Measurements from ENCODE around the gene PTPRH.
"Not testable (repeated sequence)": the region's sequence is repeated elsewhere in the genome, so short reads cannot be mapped to it uniquely, and the experiment has no call there.

Gene PTPRH

GRCh38 chr19:55158848-55159749 is 50.2 kb downstream of the PTPRH start:
- no peak for DNase-seq (ENCODE audit: low read depth in 3 of 3)

- DNase-seq (ENCODE audit: low read depth in 3 of 3), result no peak
Measured at GRCh38 chr19:55158423-55158822, 50.9 kb downstream of the PTPRH start.

GRCh38 chr19:55157064-55157908 is 52.0 kb downstream of the PTPRH start, which contains the start of gene TNNI3:
Gene TNNI3 (minus strand): TSS chr19:55157732. CDS start chr19:55157589, 143 bp downstream.
- DNase-seq (ENCODE audit: low read depth in 3 of 3), result no peak

GRCh38 chr19:55156202-55157063 is 52.9 kb downstream of the PTPRH start:
- peak in 1 of 3 experiments; percentile 15 for DNase-seq (ENCODE audit: low read depth in 3 of 3)

- not testable (repeated sequence) for DNase-seq (ENCODE audit: low read depth in 3 of 3)
Measured at GRCh38 chr19:55155784-55156183, 53.5 kb downstream of the PTPRH start.

GRCh38 chr19:55153652-55154264 is 55.5 kb downstream of the PTPRH start:
- DNase-seq (ENCODE audit: low read depth in 3 of 3), result no peak

GRCh38 chr19:55152017-55152416 is 57.3 kb downstream of the PTPRH start:
- no peak for DNase-seq (ENCODE audit: low read depth in 3 of 3)

GRCh38 chr19:55149078-55150003 is 60.0 kb downstream of the PTPRH start, which contains the start of gene TNNT1:
Gene TNNT1 (minus strand): TSS chr19:55149206. CDS start chr19:55147157, 2,049 bp downstream.
- DNase-seq (ENCODE audit: low read depth in 3 of 3), result no peak

- no peak for DNase-seq (ENCODE audit: low read depth in 3 of 3)
Measured at GRCh38 chr19:55147545-55148251, 61.6 kb downstream of the PTPRH start.

- no peak for DNase-seq (ENCODE audit: low read depth in 3 of 3)
Measured at GRCh38 chr19:55146705-55147273, 62.5 kb downstream of the PTPRH start.

GRCh38 chr19:55146078-55146704 is 63.1 kb downstream of the PTPRH start:
- DNase-seq (ENCODE audit: low read depth in 3 of 3), result no peak

- no peak for DNase-seq (ENCODE audit: low read depth in 3 of 3)
Measured at GRCh38 chr19:55145232-55145631, 64.1 kb downstream of the PTPRH start.

- DNase-seq (ENCODE audit: low read depth in 3 of 3), result no peak
Measured at GRCh38 chr19:55141696-55142095, 67.6 kb downstream of the PTPRH start.

GRCh38 chr19:55137915-55138314 is 71.4 kb downstream of the PTPRH start:
- no peak for DNase-seq (ENCODE audit: low read depth in 3 of 3)

- DNase-seq (ENCODE audit: low read depth in 3 of 3), result no peak
Measured at GRCh38 chr19:55136399-55137102, 72.8 kb downstream of the PTPRH start.

- no peak for DNase-seq (ENCODE audit: low read depth in 3 of 3)
Measured at GRCh38 chr19:55134736-55135135, 74.6 kb downstream of the PTPRH start.

- no peak for DNase-seq (ENCODE audit: low read depth in 3 of 3)
Measured at GRCh38 chr19:55133639-55134444, 75.5 kb downstream of the PTPRH start.

All from stimulated activated CD4-positive, alpha-beta T cell treated with anti-CD3 and anti-CD28 coated beads, TNF-alpha, amount 100 ng/mL, for 4 hours (primary cell).